HCT116 (cell line): ENCODE measurements around the gene FFAR3.

Source experiments
- EZH2 ChIP-seq: fragments of 200-600 bp; sonication (generic); IDR thresholded peaks from 2 replicates; pipeline ENCODE4 v1.6.1; 2017; ENCODE audit warnings: antibody characterized with exemption, mixed run types
- EZH2phosphoT487 ChIP-seq: fragments of 200-600 bp; IDR thresholded peaks from 2 replicates; pipeline ENCODE4 v1.6.1; 2018; ENCODE audit warnings: antibody characterized with exemption, borderline replicate concordance
- JUND ChIP-seq: IDR thresholded peaks from 2 replicates; pipeline ENCODE4 v1.6.1; 2012
- POLR2AphosphoS5 ChIP-seq: IDR thresholded peaks from 2 replicates; pipeline ENCODE4 v1.6.1; 2011; ENCODE audit warnings: mild to moderate bottlenecking, low read depth, low read length, moderate library complexity
- SIN3A ChIP-seq: IDR thresholded peaks from 2 replicates; pipeline ENCODE4 v1.6.1; 2012; ENCODE audit warnings: low read depth
- SP1 ChIP-seq: IDR thresholded peaks from 2 replicates; pipeline ENCODE4 v1.6.1; 2012; ENCODE audit warnings: low read depth
- SRF ChIP-seq: IDR thresholded peaks from 2 replicates; pipeline ENCODE4 v1.6.1; 2012; ENCODE audit warnings: low read depth
- YY1 ChIP-seq: IDR thresholded peaks from 2 replicates; pipeline ENCODE4 v1.6.1; 2011; ENCODE audit warnings: low read length, low read depth, moderate library complexity, mild to moderate bottlenecking; ENCODE audit not compliant: insufficient replicate concordance; ENCODE audit errors: extremely low read depth
- TF ChIP-seq, protein P1 (sequence below), 3 experiments: fragments of 200-600 bp in 1 of 3; sonication (generic) in 1 of 3; IDR thresholded peaks in 2 of 3; conservative IDR thresholded peaks in 1 of 3; 2 replicates each; pipeline ENCODE4 v1.5.1; 2012 to 2017; ENCODE audit warnings: low read depth in 2 of 3, low read length in 2 of 3, antibody characterized with exemption in 1 of 3, borderline replicate concordance in 1 of 3, control low read depth in 1 of 3, mild to moderate bottlenecking in 1 of 3, mixed read lengths in 1 of 3, mixed run types in 1 of 3, moderate library complexity in 1 of 3; ENCODE audit not compliant: insufficient read depth in 1 of 3

DNA sequence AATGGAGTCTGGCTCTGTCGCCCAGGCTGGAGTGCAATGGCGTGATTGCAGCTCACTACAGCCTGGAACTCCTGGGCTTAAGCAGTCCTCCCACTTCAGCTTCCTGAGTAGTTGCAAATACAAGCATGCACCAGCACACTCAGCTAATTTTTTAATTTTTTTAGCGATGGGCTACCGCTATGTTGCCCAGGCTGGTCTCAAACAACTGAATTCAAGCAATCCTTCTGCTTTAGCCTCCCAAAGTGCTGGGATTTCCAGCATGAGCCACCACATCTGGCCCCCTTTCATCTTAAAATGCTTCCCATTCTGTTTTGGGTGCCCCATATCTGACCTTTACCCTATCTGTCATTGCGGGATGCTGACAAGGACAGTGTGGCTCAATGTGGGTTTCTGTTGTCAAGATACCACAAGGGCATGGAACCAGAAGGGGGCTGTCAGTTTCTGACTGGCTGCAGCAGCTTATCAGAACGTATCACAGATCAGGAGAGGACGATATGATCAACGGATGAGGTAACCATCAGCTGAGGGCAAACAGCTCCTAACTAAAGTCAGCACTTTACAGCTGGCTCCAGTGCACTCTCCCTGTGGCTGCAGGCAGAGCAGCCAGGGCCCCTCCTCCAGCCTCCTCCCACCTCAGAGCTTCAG is 45.0 kb downstream of the FFAR3 start:
- TF ChIP-seq, protein P1, sequence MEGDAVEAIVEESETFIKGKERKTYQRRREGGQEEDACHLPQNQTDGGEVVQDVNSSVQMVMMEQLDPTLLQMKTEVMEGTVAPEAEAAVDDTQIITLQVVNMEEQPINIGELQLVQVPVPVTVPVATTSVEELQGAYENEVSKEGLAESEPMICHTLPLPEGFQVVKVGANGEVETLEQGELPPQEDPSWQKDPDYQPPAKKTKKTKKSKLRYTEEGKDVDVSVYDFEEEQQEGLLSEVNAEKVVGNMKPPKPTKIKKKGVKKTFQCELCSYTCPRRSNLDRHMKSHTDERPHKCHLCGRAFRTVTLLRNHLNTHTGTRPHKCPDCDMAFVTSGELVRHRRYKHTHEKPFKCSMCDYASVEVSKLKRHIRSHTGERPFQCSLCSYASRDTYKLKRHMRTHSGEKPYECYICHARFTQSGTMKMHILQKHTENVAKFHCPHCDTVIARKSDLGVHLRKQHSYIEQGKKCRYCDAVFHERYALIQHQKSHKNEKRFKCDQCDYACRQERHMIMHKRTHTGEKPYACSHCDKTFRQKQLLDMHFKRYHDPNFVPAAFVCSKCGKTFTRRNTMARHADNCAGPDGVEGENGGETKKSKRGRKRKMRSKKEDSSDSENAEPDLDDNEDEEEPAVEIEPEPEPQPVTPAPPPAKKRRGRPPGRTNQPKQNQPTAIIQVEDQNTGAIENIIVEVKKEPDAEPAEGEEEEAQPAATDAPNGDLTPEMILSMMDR (IDR thresholded peaks at IDR 0.05 in 2 of 3, conservative IDR thresholded peaks at IDR 0.05 in 1 of 3; ENCODE audit: borderline replicate concordance in 1 of 3, insufficient read depth in 1 of 3, low read depth in 2 of 3, low read length in 2 of 3) = no peak
- TF ChIP-seq JUND = no peak
- no peak for TF ChIP-seq EZH2
- no peak for TF ChIP-seq SP1
- TF ChIP-seq SRF = no peak
- no peak for TF ChIP-seq POLR2AphosphoS5
- no peak for TF ChIP-seq YY1
- TF ChIP-seq SIN3A = no peak
- TF ChIP-seq EZH2phosphoT487 = no peak
